B cell (primary cell): ENCODE data around the gene ZC3HAV1. TPM values are rescaled to one million over a fixed set of nuclear protein-coding genes. Genes with fewer than 3 reads are reported as not detected.
A peak's percentile ranks its signal among the peaks of the same experiment; 100 is the strongest.

Source experiments
- ATAC-seq: fragments of 200-7000 bp; cut with Tn5 transposase; one replicate; pipeline ENCODE4 v1.10.0; 2021; ENCODE audit warnings: low read depth, mild to moderate bottlenecking, moderate number of reproducible peaks, moderate library complexity
- CTCF ChIA-PET: fragments of 350-600 bp; sonication (Branson Sonifier 250); formaldehyde crosslinking; loops from one replicate; lab custom pipeline; 2021; ENCODE audit warnings: antibody characterized with exemption, inconsistent platforms; lab: Charles Lee
- POLR2A ChIA-PET: fragments of 350-600 bp; sonication (Branson Sonifier 250); formaldehyde crosslinking; loops from one replicate; lab custom pipeline; 2021; ENCODE audit warnings: antibody characterized with exemption; lab: Charles Lee
- DNase-seq: peaks from one replicate; pipeline ENCODE4 v3.0.0; 2013
- H2AFZ ChIP-seq: 2 replicates; pipeline ENCODE4 v1.6.1; 2012; ENCODE audit warnings: mild to moderate bottlenecking, low read depth, low read length; ENCODE audit not compliant: insufficient read depth, poor library complexity, severe bottlenecking
- H3K27ac ChIP-seq, 2 donors: 1 replicate in 1 of 2; 2 replicates in 1 of 2; pipeline ENCODE4 v1.5.1; 2012 to 2013; ENCODE audit warnings: low read length in 2 of 2, mild to moderate bottlenecking in 2 of 2, moderate library complexity in 1 of 2
- H3K27me3 ChIP-seq, 4 experiments: fragments of 200-600 bp in 1 of 4; sonication (generic) in 1 of 4; replicated peaks in 1 of 4; 1 replicate in 2 of 4; 2 replicates in 2 of 4; pipeline versions ENCODE4 v1.6.1 to v1.7.0; 2013 to 2016; ENCODE audit warnings: low read length in 3 of 4, mild to moderate bottlenecking in 2 of 4, mixed read lengths in 1 of 4, moderate library complexity in 1 of 4; ENCODE audit not compliant: insufficient read depth in 4 of 4, control insufficient read depth in 3 of 4; ENCODE audit errors: control extremely low read depth in 1 of 4
- H3K36me3 ChIP-seq, 2 experiments: replicated peaks in 1 of 2; 1 replicate in 1 of 2; 2 replicates in 1 of 2; pipeline versions ENCODE4 v1.6.1 to v1.7.1; 2013; ENCODE audit warnings: low read length in 1 of 2; ENCODE audit not compliant: insufficient read depth in 2 of 2, control insufficient read depth in 1 of 2; ENCODE audit errors: control extremely low read depth in 1 of 2, extremely low read depth in 1 of 2
- H3K4me1 ChIP-seq, 2 donors: fragments of 200-600 bp in 1 of 2; sonication (generic) in 1 of 2; 1 replicate in 1 of 2; 2 replicates in 1 of 2; pipeline versions ENCODE4 v1.5.1 to v1.6.1; 2013 to 2017; ENCODE audit warnings: low read length in 2 of 2; ENCODE audit not compliant: control insufficient read depth in 2 of 2, insufficient read depth in 2 of 2
- H3K4me2 ChIP-seq: replicated peaks from 2 replicates; pipeline ENCODE3; 2012; ENCODE audit warnings: mild to moderate bottlenecking, low read depth, low read length; ENCODE audit not compliant: poor library complexity, severe bottlenecking
- H3K4me3 ChIP-seq, 5 experiments: fragments of 200-600 bp in 1 of 5; sonication (generic) in 1 of 5; 1 replicate in 3 of 5; 2 replicates in 2 of 5; pipeline versions ENCODE4 v1.5.1 to v1.7.0; 2011 to 2016; ENCODE audit warnings: low read length in 4 of 5, mild to moderate bottlenecking in 4 of 5, low read depth in 2 of 5, control low read depth in 1 of 5, moderate library complexity in 1 of 5; ENCODE audit not compliant: insufficient read depth in 1 of 5; ENCODE audit errors: control extremely low read depth in 1 of 5, extremely low read depth in 1 of 5
- H3K79me2 ChIP-seq: fragments of 200-600 bp; sonication (generic); one replicate; pipeline ENCODE4 v1.6.0; 2016; ENCODE audit warnings: low read length; ENCODE audit not compliant: control insufficient read depth, insufficient read depth
- H3K9ac ChIP-seq: fragments of 200-600 bp; sonication (generic); 2 replicates; pipeline ENCODE4 v1.6.1; 2017; ENCODE audit warnings: mild to moderate bottlenecking, low read length, moderate library complexity
- H3K9me3 ChIP-seq, 3 donors: one replicate each; pipeline versions ENCODE4 v1.6.1 to v1.7.1; 2013; ENCODE audit warnings: low read length in 2 of 3; ENCODE audit not compliant: control insufficient read depth in 2 of 3, insufficient read depth in 1 of 3; ENCODE audit errors: control extremely low read depth in 1 of 3
- H4K20me1 ChIP-seq: 2 replicates; pipeline ENCODE4 v1.6.0; 2012; ENCODE audit warnings: mild to moderate bottlenecking, low read length; ENCODE audit not compliant: insufficient read depth, control insufficient read depth, poor library complexity, severe bottlenecking
- H3K27ac Mint-ChIP-seq: one replicate; pipeline ENCODE4 v1.8.0; 2021; ENCODE audit warnings: mixed read lengths
- H3K27me3 Mint-ChIP-seq: one replicate; pipeline ENCODE4 v1.8.0; 2021; ENCODE audit warnings: mixed read lengths
- H3K4me1 Mint-ChIP-seq: one replicate; pipeline ENCODE4 v1.8.0; 2021; ENCODE audit warnings: mixed read lengths
- H3K4me3 Mint-ChIP-seq: one replicate; pipeline ENCODE4 v1.8.0; 2021; ENCODE audit warnings: mixed read lengths
- H3K9me3 Mint-ChIP-seq: one replicate; pipeline ENCODE4 v1.8.0; 2022; ENCODE audit warnings: mixed read lengths; ENCODE audit not compliant: insufficient read depth
- EZH2 ChIP-seq: IDR thresholded peaks from 2 replicates; pipeline ENCODE4 v1.6.1; 2012; ENCODE audit warnings: borderline replicate concordance, low read depth, mild to moderate bottlenecking, moderate library complexity, low read length; ENCODE audit not compliant: insufficient read depth, poor library complexity, severe bottlenecking
- WGBS: methylation state at CpG from one replicate; pipeline ENCODE4 v1.1.5; 2013; ENCODE audit warnings: missing lambda C conversion rate; ENCODE audit not compliant: insufficient coverage; 5-methylcytosine and 5-hydroxymethylcytosine counted together
- intact Hi-C: fragments of 100-400 bp; cut with micrococcal nuclease; formaldehyde crosslinking; loops from one replicate; pipeline ENCODE4 v1.10.0; 2022
- polyA plus RNA-seq: library from polyadenylated mRNA; depleted of rRNA; stranded (reverse); fragments of >200 nt; gene quantifications from 2 replicates; pipeline ENCODE4 v1.2.3, GENCODE V29; 2012
- total RNA-seq, 2 donors: library from RNA; stranded (reverse); fragments of 120-200 nt in 1 of 2; gene quantifications; 1 replicate in 1 of 2; 2 replicates in 1 of 2; pipeline versions ENCODE4 v1.2.3 to v1.2.4, GENCODE V29; 2013 to 2022
- TF ChIP-seq, protein P1 (sequence below): fragments of 200-600 bp; IDR thresholded peaks from one replicate; pipeline ENCODE4 v1.8.0; 2022; ENCODE audit warnings: antibody characterized with exemption, mild to moderate bottlenecking

The ZC3HAV1 gene
- total and polyA plus RNA-seq, 2 donors (not counting 1 experiment from before 2014, with no cell fraction given): 45.9 to 101 TPM

DNA sequence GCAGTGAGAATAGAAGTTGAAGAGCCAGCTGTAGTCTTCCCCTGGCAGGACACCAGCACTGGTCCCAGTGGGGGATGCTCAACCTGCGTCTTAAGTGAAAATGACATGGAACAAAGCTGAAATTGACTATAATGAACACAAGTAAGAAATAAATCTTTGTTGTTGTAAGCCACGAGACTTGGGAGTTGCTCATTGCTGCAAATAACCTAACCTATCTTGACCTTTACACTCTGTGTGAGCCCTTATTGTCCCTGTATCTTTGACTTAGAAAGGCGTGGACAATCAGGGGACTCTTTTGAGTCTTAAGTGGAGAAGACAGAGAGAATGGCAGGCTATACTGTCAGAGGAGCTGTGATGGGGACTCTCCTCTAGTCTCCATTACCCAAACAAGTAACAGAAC, 90.6 kb downstream of the ZC3HAV1 start:
- Mint-ChIP-seq H3K4me3 (no peak overlapping the region), H3K9me3 (no peaks in the 10 kb centered on the region), H3K27me3 (peaks cover 15% of the 10 kb centered on the region), H3K27ac (no peak overlapping the region), H3K4me1 (peaks cover 4% of the 10 kb centered on the region)
- Histone ChIP-seq H3K4me3 (no peak overlapping the region), H3K79me2 (no peaks in the 10 kb centered on the region), H3K9me3 (no peaks in the 10 kb centered on the region), H3K4me1 (peaks cover 0 to 3% of the 10 kb centered on the region in 2 donors), H3K27me3 (peaks cover 0 to 2% (median 0%) of the 10 kb centered on the region in 4 experiments), H3K4me2 (no peak overlapping the region), H3K36me3 (no peaks in the 10 kb centered on the region), H4K20me1 (no peaks in the 10 kb centered on the region), H2AFZ (no peak overlapping the region), H3K9ac (no peak overlapping the region), H3K27ac (no peak overlapping the region)
- no CpG with 5 or more reads among the region's 3 CpGs for WGBS
- no peak for ATAC-seq
- TF ChIP-seq, protein P1, sequence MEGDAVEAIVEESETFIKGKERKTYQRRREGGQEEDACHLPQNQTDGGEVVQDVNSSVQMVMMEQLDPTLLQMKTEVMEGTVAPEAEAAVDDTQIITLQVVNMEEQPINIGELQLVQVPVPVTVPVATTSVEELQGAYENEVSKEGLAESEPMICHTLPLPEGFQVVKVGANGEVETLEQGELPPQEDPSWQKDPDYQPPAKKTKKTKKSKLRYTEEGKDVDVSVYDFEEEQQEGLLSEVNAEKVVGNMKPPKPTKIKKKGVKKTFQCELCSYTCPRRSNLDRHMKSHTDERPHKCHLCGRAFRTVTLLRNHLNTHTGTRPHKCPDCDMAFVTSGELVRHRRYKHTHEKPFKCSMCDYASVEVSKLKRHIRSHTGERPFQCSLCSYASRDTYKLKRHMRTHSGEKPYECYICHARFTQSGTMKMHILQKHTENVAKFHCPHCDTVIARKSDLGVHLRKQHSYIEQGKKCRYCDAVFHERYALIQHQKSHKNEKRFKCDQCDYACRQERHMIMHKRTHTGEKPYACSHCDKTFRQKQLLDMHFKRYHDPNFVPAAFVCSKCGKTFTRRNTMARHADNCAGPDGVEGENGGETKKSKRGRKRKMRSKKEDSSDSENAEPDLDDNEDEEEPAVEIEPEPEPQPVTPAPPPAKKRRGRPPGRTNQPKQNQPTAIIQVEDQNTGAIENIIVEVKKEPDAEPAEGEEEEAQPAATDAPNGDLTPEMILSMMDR: no peak
- TF ChIP-seq EZH2: no peak
- ChIA-PET CTCF (interaction anchor here (1.1 to 6.7 kb wide), 5 partner anchors 12 to 108 kb away, joined by 3 to 85 read pairs (median 8); partner anchors contain the start of gene ZC3HAV1L), POLR2A (no interaction called here)
- DNase-seq: no peak
- intact Hi-C loops: no loop called here

GRCh38 chr7:139016931-139017511, 92.5 kb downstream of the ZC3HAV1 start:
- Histone ChIP-seq H3K79me2 (no peaks in the 10 kb centered on the region), H3K36me3 (no peaks in the 10 kb centered on the region), H3K9ac (no peak overlapping the region), H3K27ac (no peak overlapping the region), H3K4me1 (peaks cover 0 to 3% of the 10 kb centered on the region in 2 donors), H3K4me2 (no peak overlapping the region), H4K20me1 (no peaks in the 10 kb centered on the region), H3K27me3 (peaks cover 0 to 2% (median 0%) of the 10 kb centered on the region in 4 experiments), H3K4me3 (no peak overlapping the region), H3K9me3 (no peaks in the 10 kb centered on the region), H2AFZ (no peak overlapping the region)
- TF ChIP-seq, protein P1: peak; percentile 66
- no peak for TF ChIP-seq EZH2
- Mint-ChIP-seq H3K27me3 (peaks cover 20% of the 10 kb centered on the region), H3K4me3 (no peak overlapping the region), H3K27ac (no peak overlapping the region), H3K4me1 (peaks cover 4% of the 10 kb centered on the region), H3K9me3 (no peaks in the 10 kb centered on the region)
- DNase-seq (peak; percentile 66), ATAC-seq (peak; percentile 78)
- 24% methylated on average over 5 of the region's 7 CpGs for WGBS
- POLR2A ChIA-PET: no interaction called here
- intact Hi-C loops: loop anchor here (1.0 kb wide), 1 partner anchor 58 kb away; no protein-coding TSS in a partner anchor
- CTCF ChIA-PET: interaction anchor here (0.8 to 6.7 kb wide), 21 partner anchors 8 to 601 kb away, joined by 3 to 85 read pairs (median 4); a partner anchor contains a TSS
